ENCODE data around the gene MTCL1.

Gene MTCL1

GRCh38 chr18:8688216-8688800 lies 17.0 kb upstream of the MTCL1 start:
- no peak for DNase-seq (ENCODE audit: low read depth, low spot score)

- no peak for DNase-seq (ENCODE audit: low read depth, low spot score)
Measured at GRCh38 chr18:8688816-8689215, 16.5 kb upstream of the MTCL1 start.

GRCh38 chr18:8689517-8689916 lies 15.8 kb upstream of the MTCL1 start:
- no peak for DNase-seq (ENCODE audit: low read depth, low spot score)

- no peak for DNase-seq (ENCODE audit: low read depth, low spot score)
Measured at GRCh38 chr18:8694891-8695290, 10.5 kb upstream of the MTCL1 start.

GRCh38 chr18:8695932-8696517 lies 9.3 kb upstream of the MTCL1 start:
- DNase-seq (ENCODE audit: low read depth, low spot score) = no peak

GRCh38 chr18:8696749-8697211 lies 8.6 kb upstream of the MTCL1 start:
- DNase-seq (ENCODE audit: low read depth, low spot score) = peak; percentile 58

DNA sequence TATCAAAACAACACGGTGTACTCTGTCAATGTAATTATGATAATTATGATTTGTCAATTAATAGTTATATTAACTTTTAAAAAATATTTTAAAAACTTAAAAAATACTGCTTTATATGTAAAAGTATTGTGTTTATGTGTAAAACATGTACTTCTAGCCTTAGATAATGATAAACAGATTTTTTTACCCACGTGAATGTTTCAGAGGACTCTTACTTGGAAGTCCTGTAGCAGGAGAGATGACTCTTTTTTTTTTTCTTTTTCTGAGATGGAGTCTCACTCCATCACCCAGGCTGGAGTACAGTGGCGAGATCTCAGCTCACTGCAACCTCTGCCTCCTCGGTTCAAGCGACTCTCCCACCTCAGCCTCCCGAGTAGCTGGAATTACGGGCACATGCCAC lies 6.2 kb upstream of the MTCL1 start:
- DNase-seq (ENCODE audit: low read depth, low spot score) = no peak

- DNase-seq (ENCODE audit: low read depth, low spot score) = no peak
Measured at GRCh38 chr18:8699948-8700347, 5.4 kb upstream of the MTCL1 start.

DNA sequence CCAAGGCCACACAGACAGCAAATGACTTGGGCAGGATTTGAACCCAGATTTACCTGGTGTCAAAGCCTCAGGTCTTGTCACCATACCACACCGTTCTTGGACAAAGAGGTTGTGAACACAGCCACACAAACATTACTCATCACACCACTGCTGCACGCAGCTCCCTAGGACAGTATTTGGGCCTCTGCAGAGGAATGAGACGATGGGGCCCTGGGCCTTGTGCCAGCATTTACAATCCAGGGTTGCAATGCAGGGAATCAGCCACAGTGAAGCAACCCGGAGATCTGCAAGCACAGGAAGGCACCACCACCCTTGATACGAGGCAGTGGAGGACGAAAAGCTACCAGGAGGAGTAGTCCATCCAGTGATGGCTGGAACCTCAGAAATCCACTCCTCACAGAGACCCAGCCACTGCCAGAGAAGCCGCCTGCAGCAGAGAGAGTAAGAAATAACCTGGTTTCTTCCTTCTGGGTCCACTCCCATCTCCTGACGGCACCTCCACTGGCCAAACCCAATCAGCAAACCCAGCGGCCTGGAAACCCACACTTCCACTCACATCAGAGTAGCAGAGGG lies 3.7 kb upstream of the MTCL1 start:
- no peak for DNase-seq (ENCODE audit: low read depth, low spot score)

DNA sequence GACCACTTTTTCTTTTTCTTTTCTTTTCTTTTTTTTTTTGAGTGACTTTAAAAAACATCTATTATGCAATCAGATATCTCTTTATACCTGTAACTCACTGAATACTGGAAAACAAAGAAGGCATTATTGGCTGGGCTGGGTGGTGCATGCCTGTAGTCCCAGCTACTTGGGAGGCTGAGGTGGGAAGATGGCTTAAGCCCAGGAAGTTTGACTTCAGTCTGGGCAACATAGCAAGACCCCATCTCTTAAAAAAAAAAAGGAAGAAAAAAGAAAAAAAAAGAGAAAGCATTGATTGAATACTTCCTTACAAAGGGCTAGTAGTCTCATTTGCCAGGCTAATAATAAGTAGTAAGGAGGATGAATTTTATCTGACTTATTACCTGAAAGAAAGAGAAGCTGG lies 2.7 kb upstream of the MTCL1 start:
- no peak for DNase-seq (ENCODE audit: low read depth, low spot score)

DNA sequence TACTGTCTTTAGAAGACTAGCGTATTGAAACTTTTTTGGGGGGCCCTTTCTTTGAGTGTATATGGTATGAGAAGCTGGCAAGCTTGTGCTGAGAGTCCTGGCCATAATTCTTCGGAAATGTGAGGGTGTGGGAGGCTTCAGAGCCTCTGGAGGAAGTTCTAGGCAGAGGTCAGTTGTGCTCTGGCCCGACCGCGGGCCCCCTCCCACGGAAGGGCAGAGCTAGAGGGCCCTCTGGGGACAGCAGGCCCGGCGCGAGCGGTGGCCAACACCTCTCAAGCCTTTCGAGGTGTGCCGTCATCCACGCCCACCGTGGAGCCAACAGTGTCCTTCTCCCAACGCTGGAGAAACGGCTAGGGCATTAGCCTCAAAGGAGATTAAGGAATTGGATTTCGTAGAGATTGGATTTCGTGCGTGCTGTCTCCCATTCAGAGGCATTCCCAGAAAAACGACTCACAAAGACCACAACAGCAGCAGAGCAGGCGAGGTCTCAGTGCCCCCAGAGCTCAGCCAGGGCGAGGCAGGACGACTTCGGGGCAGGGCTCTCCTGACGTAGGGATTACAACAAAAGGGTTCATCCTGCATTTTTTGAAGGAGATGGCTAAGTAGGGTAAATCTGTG lies 2.2 kb upstream of the MTCL1 start:
- DNase-seq (ENCODE audit: low read depth, low spot score) = no peak

DNA sequence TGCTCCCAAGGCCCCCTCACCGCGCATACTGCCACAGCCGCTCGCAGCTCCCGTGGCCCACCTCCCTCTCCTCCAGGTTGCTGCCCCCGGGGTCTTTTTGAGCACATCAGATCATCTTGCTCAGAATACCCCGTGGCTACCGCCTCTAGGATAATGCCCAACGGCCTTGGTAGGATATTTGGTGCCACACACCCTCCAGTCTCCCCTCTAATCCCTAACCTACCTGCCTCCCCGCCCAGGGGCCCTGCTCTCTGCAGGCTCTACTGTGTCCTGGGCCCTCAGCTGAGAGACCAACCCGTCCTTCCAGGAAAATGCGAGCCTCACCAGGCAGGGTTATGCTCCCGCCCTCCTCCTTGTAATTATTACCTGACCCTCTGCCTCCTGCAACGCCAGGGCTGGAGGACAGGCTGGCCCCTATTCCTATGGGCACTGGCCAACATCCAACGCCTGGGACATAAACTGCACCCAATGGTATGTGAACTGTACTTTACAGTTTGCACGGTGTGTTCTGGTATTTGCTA lies 1.5 kb upstream of the MTCL1 start:
- no peak for DNase-seq (ENCODE audit: low read depth, low spot score)

DNA sequence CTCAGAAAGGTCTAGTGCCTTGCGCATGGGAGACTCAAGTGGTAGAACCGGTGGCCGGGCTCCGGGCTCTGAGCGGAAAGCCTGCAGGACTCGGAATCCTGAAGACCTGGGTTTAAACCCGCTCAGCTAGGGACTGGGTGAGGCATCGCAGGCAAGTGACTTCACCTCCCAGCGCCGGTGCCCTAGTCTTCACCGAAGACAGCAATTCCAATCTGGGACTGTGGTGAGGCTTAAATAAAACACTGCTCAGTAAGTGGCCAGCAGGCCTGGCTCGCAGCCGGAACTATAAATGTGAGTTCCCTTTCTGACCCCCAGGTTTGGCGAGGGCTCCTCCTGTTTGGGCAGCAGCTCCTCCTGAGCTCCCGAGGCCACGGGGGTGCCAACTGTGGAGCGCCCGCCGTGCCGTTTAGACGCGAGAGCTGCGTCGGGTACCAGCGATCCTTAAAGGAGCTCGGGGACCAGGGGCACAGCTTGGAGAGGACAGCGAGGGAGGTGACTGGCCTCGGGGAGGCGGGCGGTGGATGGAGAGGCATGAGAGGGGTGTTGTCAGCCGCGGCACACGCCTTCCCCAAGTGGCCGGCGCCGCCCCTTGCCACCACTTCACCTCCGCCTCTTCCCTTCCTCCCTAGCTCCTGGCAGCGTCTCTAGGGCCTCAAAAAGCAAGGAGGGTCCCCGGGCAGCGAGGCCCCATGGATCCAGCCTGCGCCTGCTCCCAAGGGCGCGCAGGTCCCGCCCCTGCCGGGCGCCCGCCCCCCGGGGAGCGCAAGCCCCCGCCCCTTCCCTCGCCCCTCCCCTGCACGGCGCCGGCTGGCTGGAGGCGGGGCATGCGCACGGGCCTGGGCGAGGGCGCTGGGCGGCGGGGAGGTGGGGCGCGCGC lies 757 bp upstream of the MTCL1 start:
- peak; percentile 51 for DNase-seq (ENCODE audit: low read depth, low spot score)

- DNase-seq (ENCODE audit: low read depth, low spot score) = no peak
Measured at GRCh38 chr18:8705961-8706790, 820 bp downstream of the MTCL1 start.

- DNase-seq (ENCODE audit: low read depth, low spot score) = no peak
Measured at GRCh38 chr18:8706791-8707555, 1.6 kb downstream of the MTCL1 start.

GRCh38 chr18:8707556-8708300 lies 2.4 kb downstream of the MTCL1 start:
- DNase-seq (ENCODE audit: low read depth, low spot score) = no peak

DNA sequence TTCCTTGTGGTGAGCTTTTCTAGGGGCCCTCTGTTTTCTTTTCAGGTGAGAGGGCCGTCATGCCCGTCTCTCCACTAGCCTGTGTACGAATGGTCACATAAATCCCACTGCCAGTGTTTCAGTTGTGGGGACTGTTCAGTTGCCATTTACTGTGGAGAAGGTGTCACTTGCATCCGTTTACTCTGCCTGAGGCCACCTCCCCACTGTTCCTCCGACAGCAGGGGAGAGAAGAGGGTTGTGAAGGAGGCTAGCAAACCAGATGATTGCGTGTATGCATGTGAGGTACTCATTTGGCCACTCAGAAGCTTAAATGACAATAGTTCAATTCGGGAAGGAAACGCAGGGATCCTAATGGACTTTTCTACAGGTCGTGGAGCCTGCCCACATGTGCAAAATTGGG lies 3.3 kb downstream of the MTCL1 start:
- no peak for DNase-seq (ENCODE audit: low read depth, low spot score)

GRCh38 chr18:8709248-8710059 lies 4.1 kb downstream of the MTCL1 start:
- DNase-seq (ENCODE audit: low read depth, low spot score) = no peak

DNA sequence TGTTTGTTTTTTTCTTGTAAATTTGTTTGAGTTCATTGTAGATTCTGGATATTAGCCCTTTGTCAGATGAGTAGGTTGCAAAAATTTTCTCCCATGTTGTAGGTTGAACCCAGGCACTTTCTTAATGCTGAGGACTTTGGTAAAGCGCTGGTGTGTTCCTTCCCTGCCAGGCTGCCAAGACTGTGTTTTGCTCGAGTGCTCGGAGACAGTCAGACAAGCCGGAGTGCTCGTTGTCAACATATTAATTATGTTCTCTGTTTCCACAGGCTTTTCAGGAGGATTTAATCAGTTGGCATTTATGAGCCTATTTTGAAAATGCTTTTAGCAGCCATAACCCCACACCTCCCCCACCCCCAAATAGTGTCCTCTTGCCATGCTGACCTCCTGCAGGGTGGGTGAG lies 6.4 kb downstream of the MTCL1 start:
- no peak for DNase-seq (ENCODE audit: low read depth, low spot score)
